GM12872 (cell line): ENCODE data around the gene DLG2.

Source experiments
- CTCF ChIP-seq: IDR thresholded peaks from 3 replicates; pipeline ENCODE4 v1.5.1; 2011; ENCODE audit warnings: low read depth, mild to moderate bottlenecking, low read length, moderate library complexity; ENCODE audit not compliant: insufficient read depth

DLG2 gene

GRCh38 chr11:83628622-83629355 is 1998.4 kb downstream of the DLG2 start:
- no peak for TF ChIP-seq CTCF

- TF ChIP-seq CTCF: no peak
Measured at GRCh38 chr11:83625336-83625735, 2001.8 kb downstream of the DLG2 start.

- TF ChIP-seq CTCF: no peak
Measured at GRCh38 chr11:83617671-83618070, 2009.5 kb downstream of the DLG2 start.

GRCh38 chr11:83613767-83614121 is 2013.4 kb downstream of the DLG2 start:
- no peak for TF ChIP-seq CTCF

- no peak for TF ChIP-seq CTCF
Measured at GRCh38 chr11:83612891-83613766, 2014.0 kb downstream of the DLG2 start.

GRCh38 chr11:83611600-83611999 is 2015.5 kb downstream of the DLG2 start:
- no peak for TF ChIP-seq CTCF

GRCh38 chr11:83611031-83611430 is 2016.1 kb downstream of the DLG2 start:
- TF ChIP-seq CTCF: no peak
